Smooth muscle cell of the pulmonary artery (primary cell): Measurements from ENCODE around the gene FOXN4. TPM values are rescaled to one million over a fixed set of nuclear protein-coding genes. Genes with fewer than 3 reads are reported as not detected.

Experiments used
- total RNA-seq: library from RNA; depleted of rRNA; stranded (reverse); fragments of >200 nt; gene quantifications from 2 replicates; pipeline ENCODE4 v1.2.3, GENCODE V29; 2014

FOXN4 gene
- total RNA-seq: not detected in 2 replicates

GRCh38 chr12:109308534-109309380 is at the start of gene FOXN4:
FOXN4 (minus strand) TSS chr12:109309284; CDS start chr12:109308321, 963 bp downstream.

GRCh38 chr12:109347589-109347988 is 38.5 kb upstream of the FOXN4 start, which contains the start of gene MYO1H:
MYO1H (plus strand) TSS chr12:109347900; CDS start chr12:109347961, 61 bp downstream.

Other genes with a start within 250 kb of the FOXN4 start
- gene ALKBH2, start 215.8 kb downstream of the FOXN4 start, total RNA-seq: 12.6 and 13.8 TPM in 2 replicates
- gene UNG, start 211.7 kb downstream of the FOXN4 start, total RNA-seq: 16.1 and 17.2 TPM in 2 replicates
- gene ACACB, start 192.7 kb downstream of the FOXN4 start, total RNA-seq: 2.2 and 5.2 TPM in 2 replicates
- gene MYO1H, start 38.6 kb upstream of the FOXN4 start, total RNA-seq: not detected in 2 replicates
- gene KCTD10, start 168.0 kb upstream of the FOXN4 start, total RNA-seq: 52.2 and 80.9 TPM in 2 replicates
- gene UBE3B, start 168.3 kb upstream of the FOXN4 start, total RNA-seq: 62.2 and 65.1 TPM in 2 replicates